Measurements from ENCODE around the gene MACROD2. TPM values are rescaled to one million over a fixed set of nuclear protein-coding genes. Genes with fewer than 3 reads are reported as not detected.
A peak's percentile ranks its signal among the peaks of the same experiment; 100 is the strongest.

MACROD2 gene
- total RNA-seq, 1 donor, result 0.81 TPM

DNA sequence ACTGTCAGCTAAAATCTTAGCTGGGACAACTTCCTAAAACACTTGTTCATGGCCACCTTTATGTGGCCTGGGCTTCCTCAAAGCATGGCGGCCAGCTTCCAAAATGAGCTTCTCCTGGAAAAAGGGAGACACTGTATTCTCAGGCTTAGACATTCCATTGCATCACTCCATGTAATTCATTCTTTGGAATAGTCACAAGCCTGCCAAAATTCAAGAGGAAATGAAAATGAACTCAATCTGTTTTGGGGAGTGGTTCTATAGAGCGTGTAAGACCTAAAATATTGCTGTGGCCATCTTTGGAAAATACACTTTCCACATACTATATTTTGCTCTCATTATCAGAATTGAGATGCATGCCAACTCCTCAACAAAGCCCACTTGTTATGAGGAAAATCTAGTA is 1890.9 kb downstream of the MACROD2 start:
- DNase-seq (ENCODE audit: low read depth in 2 of 3, low spot score in 2 of 3), result no peak

DNA sequence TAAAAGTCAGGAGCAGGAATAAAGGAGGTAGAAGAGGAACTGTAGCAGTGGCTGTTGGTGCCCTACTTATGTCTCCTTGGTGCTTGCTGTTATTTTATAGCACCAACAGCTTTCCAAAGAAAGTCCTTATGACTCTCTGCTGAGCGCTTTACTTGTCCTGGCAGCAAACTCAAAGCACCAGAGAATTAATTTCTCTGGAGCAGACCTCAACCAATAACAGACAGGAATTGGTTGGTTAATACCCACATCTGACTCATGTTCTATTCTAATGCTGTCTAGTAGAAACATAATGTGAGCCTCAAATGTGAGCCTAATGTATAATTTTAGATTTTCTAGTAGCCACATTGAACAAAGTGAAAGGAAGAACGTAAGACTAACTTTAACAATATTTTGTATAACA is 1892.1 kb downstream of the MACROD2 start:
- no peak for DNase-seq (ENCODE audit: low read depth in 2 of 3, low spot score in 2 of 3)

DNA sequence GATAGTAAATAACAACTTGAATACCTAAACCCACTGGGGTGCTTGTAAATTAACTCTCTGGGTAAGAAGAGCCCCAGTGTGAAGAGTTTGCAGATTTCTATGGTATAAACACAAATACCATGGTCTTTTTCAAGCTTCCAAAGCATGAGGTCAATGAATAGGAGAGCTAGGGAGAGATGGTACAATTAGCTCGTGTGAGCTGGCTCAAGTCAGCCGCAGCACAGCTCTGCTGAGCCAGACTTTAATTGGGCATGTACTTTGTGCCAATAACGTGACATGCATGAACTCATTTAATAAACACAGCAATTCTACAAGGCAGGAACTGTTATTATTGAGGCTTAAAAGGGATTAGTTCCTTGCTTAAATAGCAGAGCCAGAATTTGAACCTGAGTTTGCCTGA is 1893.7 kb downstream of the MACROD2 start:
- DNase-seq (ENCODE audit: low read depth in 2 of 3, low spot score in 2 of 3), result no peak

DNA sequence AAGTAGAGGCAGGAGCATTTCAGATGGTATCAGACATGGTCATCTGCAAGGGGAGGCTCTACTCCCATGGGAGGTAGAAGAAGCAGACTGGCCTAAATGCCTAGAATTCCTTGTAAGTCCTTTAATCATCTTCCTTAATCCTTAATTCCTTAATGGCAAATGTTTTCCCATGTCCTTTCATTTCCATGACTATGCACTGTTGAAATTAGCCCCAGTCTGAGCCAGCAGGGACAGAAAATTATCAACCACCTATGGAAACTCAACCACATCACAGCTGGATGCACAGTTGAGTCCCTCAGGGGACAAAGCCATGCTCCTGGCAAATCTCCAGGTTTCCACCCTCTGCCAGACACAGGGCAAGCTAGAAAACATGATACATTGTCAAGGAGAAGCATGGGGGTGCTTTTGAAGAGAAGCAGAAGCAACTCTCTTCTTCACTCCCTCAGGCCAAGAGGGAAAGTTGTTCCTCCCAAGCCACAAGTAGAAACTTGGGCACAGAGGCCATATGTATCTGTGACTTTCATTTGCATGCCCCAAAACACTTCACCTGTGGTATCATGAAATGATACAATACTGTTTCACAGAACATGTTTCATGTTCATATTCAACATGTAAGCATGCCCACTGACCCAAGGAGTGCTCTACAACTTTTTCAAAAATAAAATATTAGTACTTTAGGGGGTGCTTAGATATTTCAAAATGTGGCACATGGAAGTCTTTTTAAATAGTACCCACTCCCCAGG is 1894.4 kb downstream of the MACROD2 start:
- peak in 1 of 3 donors; percentile 10 for DNase-seq (ENCODE audit: low read depth in 2 of 3, low spot score in 2 of 3)

DNA sequence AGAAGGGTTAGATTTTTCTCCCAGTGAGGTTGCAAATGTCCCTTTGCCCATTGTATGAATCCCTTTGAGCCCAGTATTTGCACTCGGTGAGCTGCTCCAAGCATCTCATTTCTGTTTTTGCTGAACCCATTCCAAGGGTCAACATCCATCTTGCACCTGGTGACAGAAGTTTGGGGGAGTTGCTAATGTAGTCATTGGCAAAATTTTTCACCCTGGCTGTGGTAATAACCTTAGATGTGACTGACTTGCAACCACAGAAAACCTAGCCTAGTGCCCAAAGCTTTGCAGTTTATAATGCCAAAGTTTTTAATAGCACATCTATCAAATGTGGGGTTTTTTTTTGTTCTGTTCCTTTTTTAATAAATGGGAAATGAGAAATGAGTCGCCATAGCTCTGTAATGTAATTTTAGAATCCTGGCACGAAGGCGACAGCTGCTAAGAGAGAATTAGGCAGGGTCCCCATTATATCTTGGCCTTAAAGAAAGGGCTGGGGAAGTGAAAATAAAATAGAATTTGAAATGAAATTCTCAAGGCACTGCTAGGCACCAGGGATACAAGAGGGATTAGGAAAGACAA is 1895.2 kb downstream of the MACROD2 start:
- no peak for DNase-seq (ENCODE audit: low read depth in 2 of 3, low spot score in 2 of 3)

DNA sequence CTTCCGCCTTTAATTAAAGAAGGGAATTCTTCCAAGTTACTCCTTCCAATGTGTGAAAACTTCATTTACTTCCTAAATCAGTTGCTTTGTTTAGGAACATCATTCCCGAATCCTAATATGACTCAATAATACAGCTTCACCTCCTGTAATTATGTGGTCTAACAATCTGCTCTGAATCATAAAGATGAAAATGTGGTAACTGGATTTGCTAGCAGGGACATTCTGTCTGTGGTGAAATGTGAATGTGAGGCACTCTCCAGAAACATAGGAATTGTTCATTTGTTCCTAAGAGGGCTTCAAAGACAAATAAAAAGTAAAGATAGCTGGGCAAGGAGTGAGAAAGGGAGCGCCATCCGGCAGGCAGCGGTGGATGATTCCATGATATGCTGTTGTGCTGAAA is 1899.8 kb downstream of the MACROD2 start:
- no peak for DNase-seq (ENCODE audit: low read depth in 2 of 3, low spot score in 2 of 3)

DNA sequence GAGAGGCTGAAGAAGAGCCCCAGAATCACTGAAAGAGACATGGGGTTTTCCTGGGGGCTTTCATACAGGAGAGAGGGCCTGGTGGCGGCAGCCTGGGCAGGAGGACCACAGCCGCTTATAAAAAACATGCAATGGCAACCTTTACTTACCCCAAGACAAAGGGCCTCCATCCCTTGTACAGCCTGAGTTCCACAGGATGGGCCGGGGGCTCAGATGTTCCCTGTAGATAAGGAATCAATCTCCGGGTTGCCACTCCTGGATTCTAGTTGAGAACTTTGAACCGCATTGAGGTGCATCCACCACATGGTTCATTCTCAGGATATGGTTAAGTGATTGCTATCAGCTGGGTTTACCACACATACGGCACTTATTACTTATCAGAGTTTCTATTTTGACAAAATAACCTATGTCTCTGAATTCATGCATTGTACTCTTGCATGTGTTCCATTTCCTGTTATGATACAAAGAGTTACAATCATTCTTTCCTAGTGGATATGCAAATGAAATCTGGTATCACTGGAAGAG is 1900.3 kb downstream of the MACROD2 start:
- DNase-seq (ENCODE audit: low read depth in 2 of 3, low spot score in 2 of 3), result peak in 2 of 3 donors; percentile 56 to 90

DNA sequence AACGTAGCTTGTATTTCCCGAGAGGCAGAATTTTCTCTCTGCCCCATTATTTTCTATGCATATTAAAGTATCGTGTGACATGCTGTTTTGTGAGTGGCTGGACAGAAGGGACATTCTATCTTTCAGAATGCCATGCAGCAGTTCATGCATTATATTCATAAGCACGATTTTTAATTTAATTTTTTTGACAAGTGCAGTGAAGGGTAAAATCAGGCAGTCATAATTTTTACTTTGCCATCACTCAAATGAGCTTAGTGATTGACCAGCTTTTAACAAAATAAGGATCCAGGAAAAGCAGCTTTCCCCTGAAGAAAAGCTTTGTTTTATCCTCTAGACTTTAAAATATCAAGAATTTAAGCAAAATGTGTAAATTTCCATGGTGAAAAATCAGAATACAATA is 1904.7 kb downstream of the MACROD2 start:
- no peak for DNase-seq (ENCODE audit: low read depth in 2 of 3, low spot score in 2 of 3)

DNA sequence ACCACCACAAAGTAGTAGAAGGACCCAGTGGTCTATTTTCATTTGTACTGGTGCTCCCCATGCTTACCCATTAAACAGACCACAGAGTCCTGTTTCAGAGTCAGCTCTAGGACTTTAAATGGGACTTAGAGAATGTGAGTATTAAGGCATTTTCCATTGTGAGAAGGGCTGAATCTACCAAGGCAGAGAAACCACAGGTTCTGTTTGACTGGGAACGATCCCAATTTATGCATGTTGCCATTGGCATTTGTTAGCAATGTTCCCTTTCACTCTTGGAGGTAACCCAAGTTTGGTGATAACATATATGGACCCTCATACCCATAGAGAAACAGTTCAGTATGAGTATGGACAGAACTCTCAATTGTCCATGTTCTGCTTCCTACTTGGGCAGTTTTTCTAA is 1905.1 kb downstream of the MACROD2 start:
- no peak for DNase-seq (ENCODE audit: low read depth in 2 of 3, low spot score in 2 of 3)

DNA sequence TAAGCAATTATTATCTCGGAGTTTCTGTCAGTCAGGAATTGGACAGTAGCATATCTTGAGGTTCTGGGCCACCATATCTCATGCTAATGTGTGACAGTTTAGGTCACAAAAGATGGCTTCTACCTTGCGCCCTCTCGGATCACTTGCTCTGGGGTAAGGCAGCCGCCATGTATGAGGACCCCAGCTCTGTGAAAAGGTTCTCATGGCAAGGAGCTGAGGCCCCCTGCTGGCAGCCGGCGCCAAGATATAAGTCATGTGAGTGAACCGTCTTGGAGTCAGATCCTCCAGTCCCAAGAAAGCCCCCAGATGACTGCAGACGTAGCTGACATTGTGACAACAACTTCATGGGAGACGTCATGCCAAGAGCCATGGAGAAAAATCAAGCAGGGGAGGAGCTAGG is 1907.2 kb downstream of the MACROD2 start:
- DNase-seq (ENCODE audit: low read depth in 2 of 3, low spot score in 2 of 3), result peak in 2 of 3 donors; percentile 10 to 42

DNA sequence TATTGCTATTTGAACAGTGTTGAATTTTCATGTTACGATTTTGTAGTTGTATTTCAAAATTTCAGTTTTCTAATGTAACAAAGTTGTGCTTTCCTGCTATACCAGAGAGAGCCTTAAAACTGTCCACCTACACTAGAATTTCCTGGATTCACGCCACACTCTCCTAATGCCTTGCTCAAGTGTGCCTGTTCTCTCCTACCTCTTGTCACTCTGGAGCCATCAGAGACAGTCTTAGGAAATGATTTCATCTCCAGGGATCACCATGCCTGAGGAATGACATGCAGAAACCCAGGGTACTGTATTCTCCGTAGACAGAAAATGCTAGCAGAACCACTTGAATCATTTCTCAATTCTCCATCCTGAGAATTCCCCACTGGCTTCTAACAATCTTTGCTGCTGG is 1910.3 kb downstream of the MACROD2 start:
- DNase-seq (ENCODE audit: low read depth in 2 of 3, low spot score in 2 of 3), result no peak

DNA sequence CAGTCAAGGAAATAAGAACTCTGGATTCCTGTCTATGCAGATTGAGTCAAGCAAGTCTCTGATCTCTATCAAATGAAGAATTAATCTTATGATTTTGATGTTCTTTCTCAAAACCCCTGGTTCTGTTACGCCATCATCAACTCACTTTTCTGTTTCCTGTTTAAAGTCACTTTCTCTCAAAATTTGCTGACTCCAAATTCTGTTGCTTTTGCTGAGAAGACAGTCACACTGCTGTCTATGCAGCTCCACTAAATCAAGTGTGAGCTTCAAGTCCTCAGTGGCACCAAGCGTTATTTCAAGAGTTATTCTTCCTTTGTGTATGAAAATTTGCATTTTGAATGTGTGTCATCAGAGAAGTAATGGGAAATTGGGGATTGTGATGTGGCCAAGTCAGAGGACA is 1914.7 kb downstream of the MACROD2 start:
- no peak for DNase-seq (ENCODE audit: low read depth in 2 of 3, low spot score in 2 of 3)

DNA sequence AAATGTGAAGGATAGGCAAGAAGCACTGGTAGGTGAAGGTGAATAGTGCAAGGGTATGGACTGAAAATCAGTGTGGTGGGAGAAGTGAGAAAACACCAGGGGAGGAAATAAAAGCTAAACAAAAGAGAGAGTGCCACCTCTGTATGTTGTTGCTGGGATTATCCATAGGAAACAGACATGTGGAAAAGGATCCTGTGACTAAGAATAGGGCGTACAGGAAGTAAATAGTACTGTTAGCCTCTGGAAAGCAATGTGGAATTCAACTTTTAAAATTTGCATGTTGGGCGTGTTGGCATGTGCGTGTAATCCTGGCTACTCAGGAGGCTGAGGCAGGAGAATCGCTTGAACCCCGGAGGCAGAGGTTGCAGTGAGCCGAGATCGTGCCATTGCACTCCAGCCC is 1916.3 kb downstream of the MACROD2 start:
- no peak for DNase-seq (ENCODE audit: low read depth in 2 of 3, low spot score in 2 of 3)

DNA sequence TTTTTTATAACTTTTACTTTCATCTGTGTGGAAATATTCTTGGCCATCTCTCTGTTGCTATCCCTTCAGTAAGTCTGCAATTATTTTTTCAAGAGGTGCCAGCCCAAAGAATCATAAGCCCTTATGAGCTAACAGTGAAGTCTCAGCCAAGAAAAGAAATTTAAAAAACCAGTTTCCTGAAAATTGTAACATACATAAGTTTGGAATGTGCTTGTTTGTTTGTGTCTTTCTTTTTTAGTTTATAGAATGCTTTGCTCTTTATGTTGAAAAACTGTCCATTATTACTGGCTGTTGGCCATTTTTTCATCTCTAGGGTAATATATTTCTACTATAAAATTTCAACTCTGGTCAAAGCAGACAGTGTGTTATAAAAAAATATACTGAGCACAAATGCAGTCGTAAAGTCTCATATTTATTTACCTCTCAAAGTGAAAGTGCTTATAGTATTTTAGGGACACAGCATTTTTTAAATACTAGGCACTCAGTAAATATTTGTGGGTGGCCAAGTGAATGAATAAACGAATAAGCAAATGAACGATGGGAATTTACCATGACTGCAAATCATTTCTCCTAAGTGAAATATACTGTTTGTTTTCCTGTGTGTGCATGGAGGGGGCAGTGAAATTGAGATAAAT is 1918.2 kb downstream of the MACROD2 start:
- DNase-seq (ENCODE audit: low read depth in 2 of 3, low spot score in 2 of 3), result no peak

DNA sequence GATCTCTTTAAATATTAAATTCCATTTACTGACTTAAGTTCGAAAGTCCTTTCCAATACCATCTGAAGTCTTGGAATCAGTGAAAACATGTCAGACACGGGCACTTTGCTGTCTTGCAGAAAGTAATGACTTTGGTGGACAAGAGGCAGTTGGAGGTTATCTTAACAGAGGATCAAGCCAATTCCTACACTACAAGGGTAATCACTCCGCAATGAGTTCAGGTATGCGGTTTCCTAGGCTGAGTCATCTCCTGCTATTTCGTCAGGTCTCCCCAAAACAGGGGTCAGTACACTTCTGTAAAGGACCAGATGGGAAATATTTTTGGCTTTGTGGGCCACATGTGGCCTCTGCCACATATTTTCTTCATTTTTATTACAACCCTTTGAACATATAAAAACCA is 1921.3 kb downstream of the MACROD2 start:
- no peak for DNase-seq (ENCODE audit: low read depth in 2 of 3, low spot score in 2 of 3)

DNA sequence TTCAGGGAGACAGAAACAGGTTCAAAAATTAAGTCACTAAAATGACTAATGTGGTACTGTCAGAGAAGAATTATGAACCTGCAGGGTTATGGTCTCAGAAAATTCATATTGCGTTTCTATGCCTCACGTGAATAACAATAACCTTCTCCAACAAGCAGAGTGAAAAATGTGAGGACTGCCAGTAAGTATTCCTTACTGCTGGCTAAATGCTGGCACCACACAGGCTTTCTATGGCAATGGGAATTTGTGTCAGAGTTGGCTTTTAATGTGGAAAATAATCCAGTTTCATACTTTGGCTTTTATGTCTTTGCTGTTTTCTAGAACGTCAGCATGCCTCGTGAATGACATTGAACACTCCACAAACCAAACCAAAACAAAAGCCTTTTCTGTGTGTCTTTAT is 1922.0 kb downstream of the MACROD2 start:
- DNase-seq (ENCODE audit: low read depth in 2 of 3, low spot score in 2 of 3), result no peak

DNA sequence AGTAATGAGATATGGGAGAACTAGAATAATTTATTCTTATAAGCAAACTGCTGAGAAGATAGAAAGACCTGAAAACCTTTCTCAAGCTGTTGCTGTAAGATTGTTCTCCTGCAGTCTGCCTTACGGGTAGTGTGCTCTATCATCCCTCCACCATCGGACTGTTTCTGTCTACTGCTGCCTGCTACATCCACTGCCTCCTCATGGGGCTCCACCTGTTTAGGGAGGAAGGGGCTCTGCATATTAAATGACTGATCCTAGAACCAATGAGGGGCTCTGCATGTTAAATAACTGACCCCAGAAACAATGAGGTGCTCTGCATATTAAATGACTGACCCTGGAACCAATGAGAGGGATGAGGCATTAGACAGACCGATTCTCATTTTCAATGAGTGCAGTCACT is 1923.3 kb downstream of the MACROD2 start:
- no peak for DNase-seq (ENCODE audit: low read depth in 2 of 3, low spot score in 2 of 3)

DNA sequence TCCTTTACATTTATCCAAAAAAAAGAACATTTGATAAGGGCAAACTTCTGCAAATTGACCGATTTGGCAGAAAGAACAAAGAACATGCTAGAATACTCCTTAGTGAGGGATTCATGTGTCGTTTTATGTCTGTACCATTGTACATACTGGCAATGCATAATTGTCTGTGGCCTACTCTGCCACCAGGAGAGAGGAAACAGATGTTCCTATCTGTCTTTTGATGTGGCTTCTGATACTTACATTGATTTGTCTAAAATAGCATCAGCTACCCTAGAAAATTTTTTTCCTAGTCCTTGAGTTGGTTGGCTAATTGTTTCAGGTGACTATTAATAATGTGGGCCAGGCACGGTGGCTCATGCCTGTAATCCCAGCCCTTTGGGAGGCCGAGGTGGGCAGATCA is 1923.8 kb downstream of the MACROD2 start:
- DNase-seq (ENCODE audit: low read depth in 2 of 3, low spot score in 2 of 3), result peak in 2 of 3 donors; percentile 29 to 74

DNA sequence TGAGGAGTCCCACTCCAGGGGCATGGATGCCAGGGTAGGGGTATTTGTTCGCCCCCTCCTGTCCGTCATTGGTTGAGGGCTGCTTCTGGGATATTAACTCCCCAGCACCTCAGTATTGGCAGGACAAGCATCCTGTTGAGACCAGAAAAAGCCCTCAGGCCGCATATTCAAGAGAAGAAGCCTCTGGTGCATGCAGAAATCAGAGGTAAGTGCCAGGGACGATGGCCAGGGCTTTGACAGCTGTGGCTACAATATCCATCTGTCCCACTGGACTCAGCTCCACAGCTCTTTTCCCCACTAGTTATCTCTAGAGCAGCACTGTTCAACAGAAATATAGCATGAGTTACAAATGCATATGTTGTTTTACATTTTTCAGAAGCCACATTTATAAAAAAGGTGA is 1926.6 kb downstream of the MACROD2 start:
- DNase-seq (ENCODE audit: low read depth in 2 of 3, low spot score in 2 of 3), result no peak

DNA sequence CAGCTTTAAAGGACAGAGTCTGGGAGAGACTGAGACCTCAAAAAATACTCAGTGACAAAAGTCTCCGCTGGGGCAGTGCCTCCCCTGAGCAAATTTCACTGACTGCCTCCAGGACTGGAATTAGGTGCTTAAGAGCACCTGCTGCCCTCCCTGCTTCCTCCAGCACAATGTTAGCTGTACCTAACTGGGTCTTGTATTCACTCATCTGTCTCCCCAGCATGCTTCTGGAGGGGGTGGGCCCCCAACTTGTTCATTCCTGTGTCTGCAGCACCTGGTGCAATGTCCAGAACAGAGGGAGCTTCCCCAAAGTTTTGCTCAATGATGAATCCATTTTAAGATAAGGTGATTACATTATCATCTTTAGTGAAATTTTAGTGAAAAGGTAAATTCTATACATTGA is 1927.2 kb downstream of the MACROD2 start:
- DNase-seq (ENCODE audit: low read depth in 2 of 3, low spot score in 2 of 3), result no peak

DNA sequence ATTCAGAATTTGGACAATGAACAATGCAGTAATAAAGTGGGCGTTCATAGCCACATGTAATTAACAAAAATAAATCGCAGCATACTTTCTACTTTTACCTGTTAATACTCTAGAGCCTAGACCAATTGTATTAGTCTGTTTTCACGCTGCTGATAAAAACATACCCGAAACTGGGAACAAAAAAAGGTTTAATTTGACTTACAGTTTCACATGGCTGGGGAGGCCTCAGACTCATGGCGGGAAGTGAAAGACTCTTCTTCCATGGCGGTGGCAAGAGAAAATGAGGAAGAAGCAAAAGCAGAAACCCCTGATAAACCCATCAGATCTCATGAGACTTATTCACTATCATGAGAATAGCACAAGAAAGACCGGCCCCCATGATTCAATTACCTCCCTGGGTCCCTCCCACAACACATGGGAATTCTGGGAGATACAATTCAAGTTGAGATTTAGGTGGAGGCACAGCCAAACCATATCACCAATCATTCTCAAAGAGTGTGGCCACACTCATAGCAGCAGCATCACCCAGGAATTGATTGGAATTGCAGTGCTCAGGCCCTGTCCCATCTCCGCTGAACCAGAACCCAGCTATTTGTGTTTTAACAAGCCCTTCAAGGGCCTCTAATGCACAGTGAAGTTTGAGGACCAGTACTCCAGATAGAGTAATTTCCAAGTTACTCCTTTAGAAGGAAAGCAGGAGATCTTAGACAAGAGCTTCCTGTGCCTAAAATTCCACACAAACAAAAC is 1927.9 kb downstream of the MACROD2 start:
- no peak for DNase-seq (ENCODE audit: low read depth in 2 of 3, low spot score in 2 of 3)

Measured in hematopoietic multipotent progenitor cell (in vitro differentiated cells).